CD4-positive, alpha-beta T cell treated with Interleukin-12 subunit alpha and Interleukin-12 subunit beta, for 1 hour (primary cell): ENCODE data around the gene KRT4.
"Not testable (repeated sequence)": the region's sequence is repeated elsewhere in the genome, so short reads cannot be mapped to it uniquely, and the experiment has no call there.

ENCODE experiments used
- DNase-seq: peaks from one replicate; pipeline ENCODE4 v3.0.0-alpha.2; 2020

Gene KRT4

DNA sequence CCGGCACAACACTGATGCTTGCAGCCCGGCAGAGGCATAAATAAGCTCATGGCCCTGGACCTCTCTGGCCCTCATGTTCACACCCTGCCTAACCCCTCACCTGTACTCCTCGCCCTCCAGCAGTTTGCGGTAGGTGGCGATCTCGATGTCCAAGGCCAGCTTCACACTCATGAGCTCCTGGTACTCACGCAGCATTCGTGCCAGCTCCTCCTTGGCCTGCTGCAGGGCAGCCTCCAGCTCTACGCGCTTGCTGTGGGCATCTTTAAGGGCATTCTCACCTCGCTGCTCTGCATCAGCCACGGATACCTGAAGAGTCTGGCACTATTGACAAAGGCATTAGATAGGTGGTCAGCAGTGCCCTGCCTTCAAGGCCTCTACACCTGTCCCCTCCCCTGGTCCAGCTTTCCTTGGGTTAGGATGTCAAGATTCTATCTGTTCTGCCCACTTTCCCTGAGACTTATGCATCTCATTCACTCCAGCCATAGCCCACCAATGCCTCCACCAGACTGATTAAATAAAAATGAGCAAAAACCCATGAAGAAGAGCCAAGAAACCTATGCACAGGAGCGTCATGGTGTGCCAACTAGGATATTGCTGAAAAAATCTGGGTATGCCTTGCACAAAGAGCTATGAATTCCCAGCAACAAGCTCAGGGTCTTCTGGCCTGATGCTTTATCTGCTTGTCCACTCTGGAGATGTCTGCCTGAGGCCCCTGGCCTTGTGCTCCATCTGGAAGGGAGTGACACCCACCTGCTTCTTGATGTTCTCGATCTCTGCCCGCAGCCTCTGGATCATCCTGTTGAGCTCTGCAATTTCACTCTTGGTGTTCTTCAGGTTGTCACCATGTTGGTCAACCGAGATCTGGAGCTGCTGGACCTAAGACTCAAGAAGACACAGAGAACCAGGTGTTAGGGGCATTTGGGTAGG lies 6.1 kb downstream of the KRT4 start:
- no peak for DNase-seq

DNA sequence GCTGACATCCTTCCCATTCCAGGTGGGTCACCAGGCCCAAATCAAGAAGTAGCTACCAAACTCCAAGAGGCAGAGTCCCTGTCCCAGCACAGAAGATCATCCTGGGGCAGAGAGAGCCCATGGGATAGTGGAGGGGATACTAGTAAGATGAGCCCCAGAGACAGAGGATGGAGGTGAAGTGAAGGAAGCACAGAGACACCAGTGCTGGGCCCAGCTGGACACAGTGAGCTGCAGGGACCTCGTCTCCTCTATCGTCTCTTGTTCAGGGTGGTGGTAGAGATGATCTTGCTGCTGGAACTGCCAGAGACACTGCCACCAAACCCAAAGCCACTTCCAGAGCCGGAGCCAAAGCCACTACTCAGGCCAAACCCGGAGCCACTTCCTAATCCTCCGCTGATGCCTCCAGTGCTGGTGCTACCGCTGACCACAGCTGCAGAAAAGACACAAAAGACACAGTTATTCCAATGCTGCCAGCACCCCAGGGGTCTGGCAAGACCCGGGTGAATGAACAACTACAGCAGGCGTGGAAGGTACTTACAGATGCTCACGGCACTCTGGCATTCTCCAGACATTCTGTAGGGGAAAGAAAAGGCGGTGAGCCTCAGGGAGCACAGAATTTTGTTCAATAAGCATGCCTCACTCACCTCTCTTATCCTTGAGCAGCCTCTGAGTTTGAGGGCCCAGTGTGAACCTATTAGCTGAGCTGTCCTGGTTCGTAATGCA lies 6.9 kb downstream of the KRT4 start:
- no peak for DNase-seq

DNA sequence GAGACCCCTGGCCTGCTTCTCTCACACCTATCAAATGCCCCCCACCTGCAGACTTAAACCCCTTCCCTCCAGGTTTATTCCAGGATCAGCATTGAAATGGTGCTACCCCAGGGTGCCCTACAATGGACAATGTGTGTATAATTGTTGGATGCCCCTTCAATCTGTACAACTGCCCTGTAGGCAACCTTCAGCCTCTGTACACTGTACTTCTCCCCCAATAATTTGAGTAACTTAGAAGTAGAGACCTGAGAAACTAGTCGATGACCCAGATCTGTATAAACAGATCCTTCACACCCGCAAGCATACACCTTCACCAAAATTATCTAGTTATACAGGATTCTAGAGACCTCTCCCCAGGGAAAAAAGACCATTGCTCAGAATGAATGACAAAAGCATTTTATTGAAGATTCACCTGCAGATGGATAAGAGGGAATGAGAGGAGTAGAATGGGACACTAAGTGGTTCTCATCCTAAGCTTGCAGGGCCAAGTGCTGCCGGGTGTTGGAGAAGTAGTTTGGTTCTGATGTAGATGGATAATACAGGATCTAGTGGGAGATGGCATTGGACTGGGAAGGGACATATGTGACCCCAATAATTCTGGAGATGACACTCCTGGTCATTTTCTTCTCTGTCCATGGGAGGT lies 7.6 kb downstream of the KRT4 start:
- no peak for DNase-seq

DNA sequence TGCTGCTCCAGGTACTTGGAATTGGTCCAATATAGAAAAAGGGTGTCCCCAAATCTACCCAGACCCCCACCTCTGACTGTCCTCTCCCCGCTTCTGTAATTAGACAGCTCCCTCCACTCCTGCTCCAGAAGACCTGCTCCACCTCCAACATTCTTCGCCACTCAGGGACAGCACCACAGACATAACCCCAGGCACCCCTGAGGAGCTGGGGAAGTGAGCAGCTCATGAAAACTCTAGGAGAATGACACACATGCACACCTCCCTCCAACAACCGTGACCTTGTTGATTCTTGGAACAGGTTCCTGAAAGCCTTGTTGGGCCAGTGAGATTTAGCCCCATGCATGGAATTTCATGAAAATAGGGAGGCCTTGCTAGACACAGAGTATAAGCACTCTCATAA lies 8.2 kb downstream of the KRT4 start:
- DNase-seq, result no peak

DNA sequence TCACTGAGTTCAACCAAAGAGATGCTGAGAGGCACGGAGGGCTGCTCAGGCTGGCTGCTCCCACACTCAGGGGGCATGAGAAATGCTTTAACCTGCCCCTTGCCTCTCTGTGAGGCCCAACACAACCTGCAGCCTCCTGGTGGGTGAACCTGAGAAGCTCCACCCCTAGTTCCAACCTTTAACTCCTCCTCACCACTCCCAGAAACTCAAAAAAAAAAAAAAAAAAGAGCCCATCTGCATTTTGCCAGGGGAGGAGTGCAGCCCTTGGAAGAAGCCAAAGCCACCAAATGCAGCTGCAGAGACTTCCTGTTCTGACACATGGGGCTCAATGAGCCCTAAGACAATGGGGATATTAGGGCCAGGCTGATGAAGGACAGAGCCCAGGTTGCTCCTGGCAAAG lies 8.9 kb downstream of the KRT4 start:
- DNase-seq, result no peak

DNA sequence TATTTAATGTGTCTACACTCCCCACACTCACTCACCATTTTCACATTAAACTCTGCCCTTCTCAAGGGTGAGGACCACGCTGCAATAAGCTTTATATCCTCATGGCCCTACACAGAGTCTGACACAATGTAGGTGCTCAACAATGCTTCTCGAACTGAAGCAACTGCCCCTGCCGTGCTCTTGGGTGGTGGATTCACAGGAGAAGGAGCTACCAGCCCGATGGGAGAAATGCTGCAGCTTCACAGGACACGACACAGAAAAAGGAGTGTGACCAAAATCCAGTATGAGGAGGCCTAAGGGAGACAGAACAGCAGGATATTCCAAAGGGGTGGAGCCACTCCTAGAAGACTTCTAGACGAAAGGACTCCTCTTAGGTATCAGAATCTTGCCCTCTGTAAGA lies 11.5 kb downstream of the KRT4 start:
- DNase-seq, result no peak

DNA sequence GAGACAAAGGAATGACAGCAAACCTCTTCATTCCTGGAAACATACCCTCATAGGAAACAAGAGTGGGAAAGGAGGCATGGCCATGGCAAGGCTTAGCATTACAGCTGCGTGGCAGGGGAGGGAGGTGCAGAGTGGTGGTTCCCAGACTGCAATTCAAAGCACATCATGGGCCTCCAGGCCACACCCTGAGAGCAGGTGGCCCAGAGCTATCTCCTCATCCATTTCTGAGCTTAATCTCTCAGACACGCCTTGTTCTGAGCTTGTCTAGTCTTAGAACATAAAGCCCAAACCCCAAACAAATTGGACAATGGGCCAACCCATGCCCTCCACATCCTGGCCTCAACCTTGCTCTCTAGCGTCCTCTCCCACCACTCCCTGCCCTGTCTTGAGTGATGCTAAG lies 12.1 kb downstream of the KRT4 start:
- no peak for DNase-seq

DNA sequence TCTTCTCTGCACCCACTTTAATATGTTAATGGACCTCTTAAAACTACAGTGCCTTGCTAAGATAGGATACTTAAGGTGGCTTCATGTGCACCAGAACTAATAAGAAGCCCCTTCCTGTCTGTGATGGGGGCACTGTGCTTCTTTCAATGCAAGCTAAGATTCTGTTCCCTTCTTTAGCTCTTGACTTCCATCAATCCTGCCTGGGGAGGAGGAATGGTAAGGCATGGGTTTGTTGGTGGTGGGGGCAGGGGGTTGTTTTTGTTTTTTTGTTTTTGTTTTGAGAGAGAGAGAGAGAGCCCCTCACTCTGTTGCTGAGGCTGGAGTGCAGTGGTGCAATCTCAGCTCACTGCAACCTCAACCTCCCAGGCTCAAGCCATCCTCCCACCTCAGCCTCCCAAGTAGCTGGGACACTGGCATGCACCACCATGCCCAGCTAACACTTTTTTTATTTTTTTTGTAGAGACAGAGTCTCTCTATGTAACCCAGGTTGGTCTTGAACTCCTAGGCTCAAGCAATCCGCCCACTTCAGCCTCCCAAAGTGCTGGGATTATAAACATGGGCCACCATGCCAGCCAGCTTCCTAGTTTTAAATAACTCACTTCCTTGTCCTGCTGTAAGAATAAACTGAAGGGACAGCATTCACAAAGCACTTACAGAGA lies 13.5 kb downstream of the KRT4 start:
- no peak for DNase-seq

DNA sequence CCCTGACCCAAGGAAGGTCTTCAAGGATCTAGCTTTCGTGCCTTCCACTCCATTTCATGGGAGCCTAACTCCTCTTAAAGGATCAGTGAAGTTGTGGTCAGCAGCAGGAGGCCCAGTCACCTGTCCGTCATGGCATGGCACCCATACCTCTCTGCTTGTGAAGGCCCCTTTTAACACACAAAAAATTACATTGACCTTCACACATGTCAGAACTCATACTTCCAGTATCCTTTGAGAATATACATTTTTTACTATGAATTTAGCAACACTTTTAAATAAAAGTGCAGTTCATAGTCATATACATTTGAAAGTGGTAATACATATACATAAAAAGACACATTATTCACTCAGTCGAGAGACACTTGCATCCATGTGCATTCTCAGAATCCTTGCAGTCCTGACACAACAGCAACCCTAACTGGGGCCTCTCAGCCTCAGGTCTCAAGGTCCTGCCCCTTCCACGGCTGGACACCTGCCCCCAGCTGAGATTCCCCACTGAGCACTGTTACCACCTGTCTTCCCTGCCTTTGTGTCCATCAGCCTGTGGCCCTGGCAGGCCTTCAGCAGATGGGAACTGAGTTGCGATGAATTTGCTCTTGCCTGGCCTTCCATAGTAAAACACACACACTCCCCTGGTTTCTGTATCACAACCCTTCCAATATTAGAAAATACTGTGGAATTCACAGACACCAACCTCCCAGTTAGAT lies 14.3 kb downstream of the KRT4 start:
- no peak for DNase-seq

DNA sequence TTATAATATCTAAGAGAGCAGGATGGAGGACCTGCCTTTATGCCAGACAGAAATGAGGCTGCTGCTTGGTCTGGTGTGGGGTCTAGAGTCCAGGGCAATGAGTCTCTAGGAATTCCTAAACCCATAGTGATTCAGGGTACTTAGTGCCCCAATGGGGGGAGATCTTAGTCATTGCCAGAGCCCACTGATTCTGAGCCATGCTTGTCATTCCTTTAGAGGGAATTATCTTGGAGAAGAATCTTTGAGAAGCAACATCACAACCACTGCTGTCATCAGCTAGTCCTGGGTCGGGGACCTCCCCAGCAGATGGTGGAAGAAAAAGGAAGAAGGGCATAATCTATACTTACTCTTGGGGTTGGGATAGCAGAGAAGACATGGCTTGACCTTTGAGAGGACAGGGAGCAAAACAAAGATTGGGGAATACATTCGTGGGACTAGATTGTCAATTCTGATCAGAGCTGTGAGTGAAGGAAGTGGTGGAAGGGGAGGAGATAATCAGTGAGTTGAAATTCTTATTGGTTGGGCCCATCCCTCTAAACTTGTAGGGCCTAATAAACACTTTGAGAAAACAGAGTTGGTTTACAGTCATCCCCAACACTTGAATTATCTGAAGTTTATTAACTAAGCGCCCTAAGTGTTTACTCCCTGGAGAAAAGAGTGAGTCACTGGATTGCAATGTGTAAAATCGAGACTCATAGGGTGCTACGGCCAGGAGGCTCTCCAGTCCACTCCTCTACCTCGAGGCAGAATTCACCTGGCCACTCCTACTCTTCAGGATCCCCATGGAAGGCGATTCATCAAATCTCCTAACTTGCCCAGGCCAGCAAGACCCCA lies 15.0 kb downstream of the KRT4 start:
- DNase-seq, result no peak

DNA sequence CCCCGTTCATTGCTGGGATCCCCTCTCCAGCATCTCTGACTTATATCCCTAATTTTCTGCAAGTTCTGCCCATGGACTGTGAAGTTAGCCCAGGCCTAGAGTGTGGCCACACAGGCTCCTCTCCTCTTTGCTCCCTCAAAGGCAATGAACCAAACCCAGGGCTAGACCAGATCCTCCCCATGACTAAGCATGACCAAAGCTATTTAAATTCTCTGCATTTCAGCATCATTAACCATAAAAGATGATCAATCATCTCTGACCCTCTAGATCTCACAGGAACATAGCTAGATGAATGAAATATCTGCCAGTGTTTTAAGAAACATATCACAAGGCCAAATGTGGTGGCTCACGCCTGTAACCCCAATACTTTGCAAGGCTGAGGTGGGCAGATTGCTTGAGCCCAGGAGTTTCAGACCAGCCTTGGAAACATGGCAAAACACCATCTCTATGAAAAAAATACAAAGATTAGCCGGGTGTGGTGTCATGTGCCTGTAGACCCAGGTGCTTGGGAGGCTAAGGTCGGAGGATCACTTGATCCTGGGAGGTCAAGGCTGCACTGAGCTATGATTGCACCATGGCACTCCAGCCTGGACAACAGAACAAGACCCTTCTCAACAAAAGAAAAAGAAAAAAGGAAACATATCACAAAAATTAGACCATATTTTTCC lies 15.8 kb downstream of the KRT4 start:
- no peak for DNase-seq

DNA sequence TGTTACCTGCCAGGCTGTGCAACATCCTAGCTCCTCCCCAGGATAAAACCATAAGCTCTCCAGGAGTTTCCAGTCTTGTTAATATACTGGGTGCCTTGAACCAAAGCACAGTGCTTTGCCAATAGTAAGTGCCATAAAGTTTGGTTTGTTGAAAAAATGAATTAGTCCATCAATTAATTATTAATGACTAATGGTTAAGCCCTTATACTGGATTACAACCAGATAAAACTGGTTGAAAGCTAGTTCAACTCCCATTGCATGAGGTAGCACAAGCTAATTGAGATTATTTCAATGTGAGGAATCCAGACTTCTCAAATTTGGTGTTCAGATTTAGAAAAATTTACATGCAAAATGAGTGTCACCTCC lies 16.4 kb downstream of the KRT4 start:
- no peak for DNase-seq

DNA sequence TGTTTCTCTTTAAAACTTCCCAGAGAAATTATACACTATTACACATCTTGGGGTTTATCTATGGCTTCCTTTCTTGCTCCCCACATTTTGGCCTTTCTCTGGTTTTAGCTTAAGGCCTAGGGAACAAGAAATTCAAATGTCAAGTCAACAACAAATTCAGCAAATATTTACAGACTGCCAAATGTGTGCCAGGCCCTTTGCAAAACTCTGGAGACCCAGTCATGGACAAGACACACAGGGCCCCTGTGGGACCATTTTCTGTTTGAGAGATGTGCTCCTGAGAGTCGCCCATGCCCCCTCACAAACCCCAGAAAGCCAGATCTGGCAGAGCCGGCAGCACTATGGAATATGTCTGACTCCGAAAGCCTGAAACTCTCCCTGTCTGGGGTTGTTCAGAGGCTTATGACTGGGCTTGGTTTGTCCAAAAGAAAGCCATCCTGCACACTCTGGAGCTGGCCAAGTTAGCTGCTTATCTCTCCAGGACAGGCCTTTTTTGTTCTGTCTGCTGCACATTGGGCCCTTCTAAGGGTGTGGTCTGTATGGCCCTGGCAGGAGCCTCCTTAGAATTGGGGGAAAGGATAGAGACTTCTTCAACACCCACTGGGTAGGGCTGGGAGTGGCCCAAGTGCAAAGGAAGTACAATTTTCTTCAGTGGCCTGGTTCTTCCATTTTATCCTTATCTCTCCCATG lies 16.9 kb downstream of the KRT4 start:
- DNase-seq, result no peak

DNA sequence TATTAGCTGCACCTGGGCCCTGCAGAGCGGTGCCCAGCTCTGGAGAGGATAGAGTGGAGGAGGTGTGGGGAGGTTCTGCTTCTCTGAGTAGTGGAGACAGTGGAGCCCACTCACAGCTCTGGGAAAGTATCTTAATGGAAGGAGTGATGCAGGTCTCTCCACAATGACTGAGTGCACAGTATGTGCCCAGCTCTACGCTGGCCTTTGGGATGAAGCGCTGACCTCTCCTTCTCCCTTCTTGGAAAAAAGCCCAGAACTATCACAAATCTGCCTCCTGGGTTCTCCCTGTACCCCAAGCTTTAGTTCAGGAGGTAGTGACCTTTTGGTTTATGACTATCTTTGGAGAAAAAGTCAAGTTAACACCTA lies 17.5 kb downstream of the KRT4 start:
- DNase-seq, result no peak

DNA sequence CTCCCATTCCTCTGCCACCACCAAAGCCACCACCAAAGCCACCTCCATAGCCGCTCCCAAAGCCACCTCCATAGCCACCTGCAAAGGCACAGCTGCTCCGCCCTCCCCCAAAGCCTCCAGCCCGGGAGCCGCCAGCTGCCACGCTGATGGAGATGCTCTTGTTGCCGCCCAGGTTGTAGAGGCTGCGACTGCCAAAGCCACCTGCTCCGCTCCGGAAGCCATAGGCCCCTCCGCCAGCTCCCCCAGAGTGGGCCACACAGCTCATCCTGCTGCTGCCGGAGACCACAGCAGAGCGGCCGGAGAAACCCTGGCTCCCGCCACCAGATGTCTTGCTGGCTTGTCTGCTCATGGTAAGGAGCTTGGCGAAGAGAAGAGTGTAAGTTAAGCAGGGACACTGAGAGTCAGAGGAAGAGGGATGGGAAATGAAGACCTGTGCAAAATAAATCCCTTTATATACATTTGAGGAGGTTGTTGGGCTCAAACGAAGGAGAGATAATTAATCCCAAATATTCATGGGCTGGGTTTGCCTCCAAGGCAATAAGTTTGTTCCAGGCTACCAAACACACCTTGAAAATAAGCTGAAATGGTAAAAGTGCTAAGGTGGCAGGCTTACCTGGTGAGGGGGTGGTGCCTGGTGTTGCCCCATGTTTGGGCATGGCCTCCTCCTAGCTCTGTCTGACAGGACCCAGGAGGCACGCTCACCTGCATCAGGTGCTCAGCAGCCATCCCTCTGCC lies 18.1 kb downstream of the KRT4 start, which contains the start of gene KRT3:
KRT3 (minus strand) TSS at position 424 of the 735 bp plus-strand sequence; CDS start at position 349, 75 bp downstream.
- no peak for DNase-seq

DNA sequence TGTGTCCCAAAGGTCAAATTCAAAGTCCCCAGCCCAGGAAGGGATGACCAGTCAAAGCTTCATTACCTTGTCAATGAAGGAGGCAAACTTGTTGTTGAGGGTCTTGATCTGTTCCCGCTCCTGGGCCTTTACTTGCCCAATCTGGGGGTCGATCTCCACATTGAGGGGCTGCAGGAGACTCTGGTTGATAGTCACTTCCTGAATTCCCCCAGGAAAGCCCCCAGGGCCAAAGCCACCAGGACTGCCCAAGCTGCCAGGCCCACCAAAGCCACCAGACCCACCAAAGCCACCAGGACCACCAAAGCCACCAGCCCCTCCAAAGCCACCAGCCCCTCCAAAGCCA lies 18.6 kb downstream of the KRT4 start:
- not testable (repeated sequence) for DNase-seq

DNA sequence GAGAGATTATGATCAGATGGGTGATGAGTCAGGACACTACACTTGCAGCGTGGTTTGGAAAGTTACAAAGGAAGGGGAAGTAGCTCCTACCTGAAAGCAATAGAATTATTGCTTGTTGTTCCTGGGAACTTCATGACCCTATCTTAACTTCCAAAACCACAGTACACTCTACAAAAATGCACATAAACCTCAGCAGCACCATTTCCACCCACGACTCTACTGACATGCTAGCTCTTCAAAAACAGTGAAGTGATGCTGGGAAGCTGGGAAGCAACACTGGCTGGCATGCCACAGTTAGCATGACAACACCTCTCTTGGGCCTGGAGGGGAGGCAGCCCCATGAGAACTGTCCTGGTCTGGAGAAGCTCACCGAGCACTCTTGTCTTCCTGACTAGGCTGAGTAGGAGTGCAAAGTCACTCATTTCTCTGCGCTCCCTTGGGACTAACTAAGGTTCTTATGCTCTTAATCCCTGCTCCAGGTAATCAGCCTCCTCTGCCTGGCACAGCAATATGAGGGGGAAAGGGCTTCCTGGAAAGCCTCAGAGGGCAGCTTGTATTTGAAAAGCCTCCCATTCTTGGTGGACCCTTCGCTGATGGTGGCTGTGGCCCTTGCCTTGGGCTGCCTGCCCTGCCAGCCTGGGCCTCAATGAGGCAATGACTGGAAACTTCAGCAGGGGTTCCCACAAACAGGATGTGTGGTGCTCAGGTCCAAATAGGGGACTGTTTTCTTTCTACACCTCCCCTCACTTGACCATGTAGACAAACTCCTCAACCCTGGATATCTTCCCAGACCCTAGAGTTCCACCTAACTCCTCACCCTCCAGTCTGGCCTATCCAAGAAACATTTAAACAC lies 19.2 kb downstream of the KRT4 start:
- DNase-seq, result no peak

DNA sequence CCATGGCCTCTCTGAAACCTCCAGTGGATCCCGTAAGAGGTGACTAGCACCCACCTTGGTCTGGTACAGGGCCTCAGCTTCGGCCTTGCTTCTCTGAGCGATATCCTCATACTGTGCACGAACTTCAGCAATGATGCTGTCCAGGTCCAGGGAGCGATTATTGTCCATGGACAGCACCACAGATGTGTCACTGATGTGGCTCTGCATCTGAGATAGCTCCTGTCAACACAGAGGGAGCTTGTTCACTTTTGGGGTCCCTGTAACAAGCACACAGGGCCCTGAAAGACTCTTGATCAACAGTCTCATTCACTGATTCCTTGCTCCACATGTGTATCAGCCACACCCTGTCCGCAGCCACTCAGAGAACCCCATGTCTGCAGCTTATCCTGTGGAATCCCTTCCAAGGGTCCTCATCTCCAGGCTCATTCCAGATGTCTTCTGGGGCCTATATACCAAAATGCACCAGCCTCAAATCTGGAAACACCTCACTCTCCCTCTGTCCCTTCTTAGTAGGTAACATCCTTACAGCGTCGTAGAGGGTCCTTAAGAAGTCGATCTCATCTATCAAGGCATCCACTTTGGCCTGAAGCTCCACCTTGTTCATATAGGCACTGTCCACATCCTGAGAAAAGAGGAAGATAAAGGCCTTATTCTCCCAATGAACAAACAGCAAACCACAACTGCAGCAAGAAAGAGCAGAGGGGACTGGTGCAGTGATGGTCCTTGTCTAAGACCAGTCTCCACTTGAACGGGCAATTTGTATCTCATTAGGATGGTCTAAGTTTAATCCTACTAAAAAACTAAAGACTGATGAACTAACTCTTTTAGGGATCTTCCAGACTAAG lies 21.5 kb downstream of the KRT4 start:
- DNase-seq, result no peak
